RKO (cell line): ENCODE measurements around the gene ZCRB1.
"Not testable (repeated sequence)": the region's sequence is repeated elsewhere in the genome, so short reads cannot be mapped to it uniquely, and the experiment has no call there.

Source experiments
- DNase-seq: peaks from one replicate; pipeline ENCODE4 v3.0.0-alpha.2; 2016; ENCODE audit warnings: low spot score

ZCRB1 gene

GRCh38 chr12:42325653-42326474 is at the start of gene ZCRB1, which contains the start of gene PPHLN1:
Gene ZCRB1 (minus strand): TSS chr12:42326094. CDS start chr12:42324102, 1,992 bp downstream.
Gene PPHLN1 (plus strand): TSS chr12:42326167. CDS start chr12:42335903, 9,736 bp downstream.
- DNase-seq = peak; percentile 85

DNA sequence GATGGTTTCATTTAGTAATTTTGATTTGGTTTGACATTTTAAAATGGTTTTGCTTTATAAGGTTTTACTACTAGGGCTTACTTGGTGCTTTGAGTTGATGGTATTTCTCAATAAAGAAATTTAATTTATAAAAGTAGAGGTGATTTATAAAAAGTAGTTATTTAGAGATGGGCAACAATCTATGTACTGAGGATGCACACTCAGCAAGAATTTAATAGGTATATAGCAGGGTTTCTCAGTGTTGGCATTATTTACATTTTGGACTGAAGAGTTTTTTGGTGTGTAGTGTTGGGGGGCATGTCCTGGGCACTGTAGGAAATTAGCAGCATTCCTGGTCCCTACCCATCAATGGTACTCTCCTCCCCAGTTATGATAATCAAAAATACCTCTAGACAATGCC is 47.8 kb upstream of the ZCRB1 start:
- no peak for DNase-seq

GRCh38 chr12:42372154-42372791 is 46.4 kb upstream of the ZCRB1 start:
- DNase-seq = peak; percentile 75

DNA sequence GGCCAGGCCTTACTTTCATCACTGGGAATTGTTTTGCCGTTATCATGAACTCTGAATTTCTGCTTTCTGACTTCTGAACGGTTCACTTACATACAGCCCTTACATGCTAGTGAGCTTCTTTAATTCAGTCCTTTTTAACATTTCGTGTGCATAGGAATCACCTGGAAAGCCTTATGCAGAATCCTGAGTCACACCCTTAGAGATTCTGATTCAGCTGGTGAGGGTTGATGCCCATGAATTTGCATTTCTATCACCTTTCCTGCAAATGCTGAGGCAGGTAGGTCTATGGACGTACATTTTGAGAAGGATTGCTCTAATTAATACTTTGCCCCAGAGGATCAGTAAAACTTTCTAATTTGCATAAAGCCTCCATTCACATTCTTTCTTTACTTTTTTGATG is 44.1 kb upstream of the ZCRB1 start:
- no peak for DNase-seq

- no peak for DNase-seq
These were observed 39.6 kb upstream of the ZCRB1 start for GRCh38 chr12:42365486-42365885.

DNA sequence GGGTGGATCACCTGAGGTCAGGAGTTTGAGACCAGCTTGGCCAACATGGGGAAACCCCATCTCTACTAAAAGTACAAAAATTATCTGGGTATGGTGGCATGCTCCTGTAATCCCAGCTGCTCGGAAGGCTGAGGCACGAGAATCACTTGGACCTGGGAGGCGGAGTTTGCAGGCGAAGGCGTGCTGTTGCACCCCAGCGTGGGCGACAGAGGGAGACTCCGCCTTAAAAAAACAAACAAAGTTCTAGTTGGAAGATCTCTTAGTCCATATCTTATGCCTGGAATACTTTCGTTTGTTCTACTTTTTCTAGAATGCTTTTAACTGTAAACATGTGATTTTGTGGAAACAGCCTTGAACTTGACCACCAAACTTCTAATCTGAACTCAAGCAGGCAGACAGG is 38.8 kb upstream of the ZCRB1 start:
- no peak for DNase-seq

- DNase-seq = no peak
These were observed 36.9 kb upstream of the ZCRB1 start for GRCh38 chr12:42362647-42363260.

DNA sequence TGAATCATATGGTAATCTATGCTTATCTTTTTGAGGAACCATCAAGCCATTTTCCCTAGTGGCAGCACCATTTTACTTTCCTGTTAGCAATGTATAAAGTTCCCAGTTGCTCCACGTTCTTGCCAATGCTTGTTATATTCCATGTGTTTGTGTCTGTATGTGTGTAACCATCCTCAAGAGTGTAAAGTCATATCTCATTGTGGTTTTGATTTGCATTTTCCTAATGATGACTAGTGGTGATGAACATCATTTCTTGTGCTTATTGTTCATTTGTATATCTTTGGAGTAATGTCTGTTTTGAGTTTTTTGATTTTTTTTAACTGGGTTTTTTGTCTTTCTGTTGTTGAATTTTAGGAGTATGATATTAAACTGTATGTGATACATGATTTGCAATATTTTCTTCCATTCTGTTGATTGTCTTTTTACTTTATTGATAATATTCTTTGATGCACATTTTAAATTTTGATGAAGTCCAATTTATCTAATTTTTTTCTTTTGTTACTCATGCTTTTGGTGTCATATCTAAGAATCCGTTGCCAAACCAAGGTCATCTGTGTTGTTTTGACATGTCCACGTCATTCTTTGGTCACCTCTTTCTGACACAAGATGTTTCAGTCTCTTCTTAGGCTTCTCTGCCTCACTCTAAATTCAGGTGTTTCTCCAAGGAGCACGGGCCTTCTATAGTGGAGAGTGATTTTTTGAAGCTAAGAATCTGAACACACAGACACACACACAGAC is 36.2 kb upstream of the ZCRB1 start:
- DNase-seq = no peak

GRCh38 chr12:42360747-42361403 is 35.0 kb upstream of the ZCRB1 start:
- DNase-seq = no peak

DNA sequence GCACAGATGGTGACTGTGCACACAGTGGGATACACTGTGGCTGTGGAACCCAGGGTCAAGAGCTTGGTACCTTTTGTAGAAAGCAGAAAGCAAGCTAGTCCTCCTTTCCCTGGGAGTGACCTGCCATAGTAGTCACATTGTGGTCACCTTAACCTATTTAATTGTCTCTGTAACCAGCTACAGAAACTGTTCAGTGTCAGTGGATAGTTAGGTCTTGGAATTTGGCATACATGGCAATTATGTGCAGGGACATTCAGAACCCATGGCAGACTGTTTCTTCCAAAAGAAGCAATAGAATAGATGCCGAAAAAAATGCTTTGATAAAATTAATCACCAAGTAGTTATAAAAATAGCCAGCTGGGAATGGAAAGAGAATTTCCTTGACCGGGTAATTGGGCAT is 30.4 kb upstream of the ZCRB1 start:
- no peak for DNase-seq

DNA sequence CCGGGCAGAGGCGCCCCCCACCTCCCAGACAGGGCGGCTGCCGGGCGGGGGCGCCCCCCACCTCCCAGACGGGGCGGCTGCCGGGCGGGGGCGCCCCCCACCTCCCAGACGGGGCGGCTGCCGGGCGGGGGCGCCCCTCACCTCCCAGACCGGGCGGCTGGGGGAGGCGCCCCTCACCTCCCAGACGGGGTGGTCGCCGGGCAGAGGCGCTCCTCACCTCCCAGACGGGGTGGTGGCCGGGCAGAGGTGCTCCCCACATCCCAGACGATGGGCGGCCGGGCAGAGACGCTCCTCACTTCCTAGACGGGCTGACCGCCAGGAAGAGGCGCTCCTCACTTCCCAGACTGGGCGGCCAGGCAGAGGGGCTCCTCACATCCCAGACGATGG is 24.1 kb upstream of the ZCRB1 start:
- not testable (repeated sequence) for DNase-seq

- DNase-seq = not testable (repeated sequence)
These were observed 23.5 kb upstream of the ZCRB1 start for GRCh38 chr12:42349119-42350020.

GRCh38 chr12:42346403-42347002 is 20.6 kb upstream of the ZCRB1 start:
- no peak for DNase-seq

DNA sequence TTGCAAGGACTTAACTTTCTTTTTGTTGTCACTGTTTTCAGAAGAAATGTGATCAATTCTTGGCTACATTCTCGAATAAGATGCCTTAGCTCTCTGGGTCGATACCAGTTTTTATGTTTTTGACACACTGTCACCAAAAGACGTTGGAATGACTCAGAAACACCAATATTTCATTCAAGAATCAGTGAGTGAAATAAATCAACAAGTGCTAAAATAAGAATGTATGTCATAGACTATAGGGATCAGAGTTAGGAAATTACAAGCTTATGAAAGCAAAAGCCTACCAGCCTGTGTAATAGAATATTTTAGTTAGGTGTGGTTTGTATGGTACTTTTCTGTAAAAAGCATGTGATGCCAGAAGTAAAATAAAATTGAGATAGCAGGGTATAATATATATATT is 17.8 kb upstream of the ZCRB1 start:
- DNase-seq = no peak

DNA sequence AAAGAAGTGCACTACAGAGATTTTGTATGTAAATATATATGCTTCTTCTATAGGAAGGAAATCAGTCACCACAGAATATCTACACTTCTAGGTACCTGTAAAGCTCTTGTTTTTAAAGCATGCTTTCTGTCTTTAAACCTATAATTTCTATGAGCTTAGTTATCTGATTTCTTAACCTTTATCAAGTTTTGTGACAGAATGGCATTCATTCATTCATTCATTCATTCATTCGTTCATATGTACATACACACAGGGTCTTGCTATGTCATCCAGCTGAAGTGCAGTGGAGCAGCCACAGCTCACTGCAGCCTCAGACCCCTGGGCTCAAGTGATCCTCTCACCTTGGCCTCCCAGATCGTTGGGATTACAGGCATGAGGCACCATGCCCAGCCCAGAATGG is 16.1 kb upstream of the ZCRB1 start:
- DNase-seq = no peak

- DNase-seq = no peak
These were observed 12.4 kb upstream of the ZCRB1 start for GRCh38 chr12:42338280-42338679.

- DNase-seq = no peak
These were observed 10.4 kb upstream of the ZCRB1 start for GRCh38 chr12:42336286-42336685.

- peak; percentile 73 for DNase-seq
These were observed 6.7 kb upstream of the ZCRB1 start for GRCh38 chr12:42332301-42333285.

DNA sequence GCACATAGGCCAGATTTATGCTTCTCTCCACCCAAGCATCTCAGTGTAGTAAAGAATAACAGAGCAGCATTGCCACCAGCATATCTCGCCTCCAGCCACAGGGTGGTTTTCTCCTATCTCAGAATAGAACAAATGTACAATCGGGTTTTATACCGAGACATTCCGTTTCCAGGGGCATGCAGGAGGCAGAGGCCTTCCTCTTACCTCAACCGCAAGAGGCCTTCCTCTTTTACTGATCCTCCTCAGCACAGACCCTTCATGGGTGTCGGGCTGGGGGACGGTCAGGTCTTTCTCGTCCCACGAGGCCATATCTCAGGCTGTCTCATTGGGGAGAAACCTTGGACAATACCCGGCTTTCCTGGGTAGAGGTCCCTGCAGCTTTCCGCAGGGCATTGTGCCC is 4.2 kb upstream of the ZCRB1 start:
- not testable (repeated sequence) for DNase-seq
